B cell (primary cell): ENCODE data around the gene DIO2. TPM values are rescaled to one million over a fixed set of nuclear protein-coding genes. Genes with fewer than 3 reads are reported as not detected.

Source experiments
- ATAC-seq: fragments of 200-7000 bp; cut with Tn5 transposase; one replicate; pipeline ENCODE4 v1.10.0; 2021; ENCODE audit warnings: low read depth, mild to moderate bottlenecking, moderate number of reproducible peaks, moderate library complexity
- CTCF ChIA-PET: fragments of 350-600 bp; sonication (Branson Sonifier 250); formaldehyde crosslinking; loops from one replicate; lab custom pipeline; 2021; ENCODE audit warnings: antibody characterized with exemption, inconsistent platforms; lab: Charles Lee
- POLR2A ChIA-PET: fragments of 350-600 bp; sonication (Branson Sonifier 250); formaldehyde crosslinking; loops from one replicate; lab custom pipeline; 2021; ENCODE audit warnings: antibody characterized with exemption; lab: Charles Lee
- DNase-seq: peaks from one replicate; pipeline ENCODE4 v3.0.0; 2013
- H2AFZ ChIP-seq: 2 replicates; pipeline ENCODE4 v1.6.1; 2012; ENCODE audit warnings: mild to moderate bottlenecking, low read depth, low read length; ENCODE audit not compliant: insufficient read depth, poor library complexity, severe bottlenecking
- H3K27ac ChIP-seq, 2 donors: 1 replicate in 1 of 2; 2 replicates in 1 of 2; pipeline ENCODE4 v1.5.1; 2012 to 2013; ENCODE audit warnings: low read length in 2 of 2, mild to moderate bottlenecking in 2 of 2, moderate library complexity in 1 of 2
- H3K27me3 ChIP-seq, 4 experiments: fragments of 200-600 bp in 1 of 4; sonication (generic) in 1 of 4; replicated peaks in 1 of 4; 1 replicate in 2 of 4; 2 replicates in 2 of 4; pipeline versions ENCODE4 v1.6.1 to v1.7.0; 2013 to 2016; ENCODE audit warnings: low read length in 3 of 4, mild to moderate bottlenecking in 2 of 4, mixed read lengths in 1 of 4, moderate library complexity in 1 of 4; ENCODE audit not compliant: insufficient read depth in 4 of 4, control insufficient read depth in 3 of 4; ENCODE audit errors: control extremely low read depth in 1 of 4
- H3K36me3 ChIP-seq, 2 experiments: replicated peaks in 1 of 2; 1 replicate in 1 of 2; 2 replicates in 1 of 2; pipeline versions ENCODE4 v1.6.1 to v1.7.1; 2013; ENCODE audit warnings: low read length in 1 of 2; ENCODE audit not compliant: insufficient read depth in 2 of 2, control insufficient read depth in 1 of 2; ENCODE audit errors: control extremely low read depth in 1 of 2, extremely low read depth in 1 of 2
- H3K4me1 ChIP-seq, 2 donors: fragments of 200-600 bp in 1 of 2; sonication (generic) in 1 of 2; 1 replicate in 1 of 2; 2 replicates in 1 of 2; pipeline versions ENCODE4 v1.5.1 to v1.6.1; 2013 to 2017; ENCODE audit warnings: low read length in 2 of 2; ENCODE audit not compliant: control insufficient read depth in 2 of 2, insufficient read depth in 2 of 2
- H3K4me2 ChIP-seq: replicated peaks from 2 replicates; pipeline ENCODE3; 2012; ENCODE audit warnings: mild to moderate bottlenecking, low read depth, low read length; ENCODE audit not compliant: poor library complexity, severe bottlenecking
- H3K4me3 ChIP-seq, 5 experiments: fragments of 200-600 bp in 1 of 5; sonication (generic) in 1 of 5; 1 replicate in 3 of 5; 2 replicates in 2 of 5; pipeline versions ENCODE4 v1.5.1 to v1.7.0; 2011 to 2016; ENCODE audit warnings: low read length in 4 of 5, mild to moderate bottlenecking in 4 of 5, low read depth in 2 of 5, control low read depth in 1 of 5, moderate library complexity in 1 of 5; ENCODE audit not compliant: insufficient read depth in 1 of 5; ENCODE audit errors: control extremely low read depth in 1 of 5, extremely low read depth in 1 of 5
- H3K79me2 ChIP-seq: fragments of 200-600 bp; sonication (generic); one replicate; pipeline ENCODE4 v1.6.0; 2016; ENCODE audit warnings: low read length; ENCODE audit not compliant: control insufficient read depth, insufficient read depth
- H3K9ac ChIP-seq: fragments of 200-600 bp; sonication (generic); 2 replicates; pipeline ENCODE4 v1.6.1; 2017; ENCODE audit warnings: mild to moderate bottlenecking, low read length, moderate library complexity
- H3K9me3 ChIP-seq, 3 donors: one replicate each; pipeline versions ENCODE4 v1.6.1 to v1.7.1; 2013; ENCODE audit warnings: low read length in 2 of 3; ENCODE audit not compliant: control insufficient read depth in 2 of 3, insufficient read depth in 1 of 3; ENCODE audit errors: control extremely low read depth in 1 of 3
- H4K20me1 ChIP-seq: 2 replicates; pipeline ENCODE4 v1.6.0; 2012; ENCODE audit warnings: mild to moderate bottlenecking, low read length; ENCODE audit not compliant: insufficient read depth, control insufficient read depth, poor library complexity, severe bottlenecking
- H3K27ac Mint-ChIP-seq: one replicate; pipeline ENCODE4 v1.8.0; 2021; ENCODE audit warnings: mixed read lengths
- H3K27me3 Mint-ChIP-seq: one replicate; pipeline ENCODE4 v1.8.0; 2021; ENCODE audit warnings: mixed read lengths
- H3K4me1 Mint-ChIP-seq: one replicate; pipeline ENCODE4 v1.8.0; 2021; ENCODE audit warnings: mixed read lengths
- H3K4me3 Mint-ChIP-seq: one replicate; pipeline ENCODE4 v1.8.0; 2021; ENCODE audit warnings: mixed read lengths
- H3K9me3 Mint-ChIP-seq: one replicate; pipeline ENCODE4 v1.8.0; 2022; ENCODE audit warnings: mixed read lengths; ENCODE audit not compliant: insufficient read depth
- CTCF ChIP-seq: fragments of 200-600 bp; IDR thresholded peaks from one replicate; pipeline ENCODE4 v1.8.0; 2022; ENCODE audit warnings: antibody characterized with exemption, mild to moderate bottlenecking
- EZH2 ChIP-seq: IDR thresholded peaks from 2 replicates; pipeline ENCODE4 v1.6.1; 2012; ENCODE audit warnings: borderline replicate concordance, low read depth, mild to moderate bottlenecking, moderate library complexity, low read length; ENCODE audit not compliant: insufficient read depth, poor library complexity, severe bottlenecking
- WGBS: methylation state at CpG from one replicate; pipeline ENCODE4 v1.1.5; 2013; ENCODE audit warnings: missing lambda C conversion rate; ENCODE audit not compliant: insufficient coverage; 5-methylcytosine and 5-hydroxymethylcytosine counted together
- intact Hi-C: fragments of 100-400 bp; cut with micrococcal nuclease; formaldehyde crosslinking; loops from one replicate; pipeline ENCODE4 v1.10.0; 2022
- polyA plus RNA-seq: library from polyadenylated mRNA; depleted of rRNA; stranded (reverse); fragments of >200 nt; gene quantifications from 2 replicates; pipeline ENCODE4 v1.2.3, GENCODE V29; 2012
- total RNA-seq, 2 donors: library from RNA; stranded (reverse); fragments of 120-200 nt in 1 of 2; gene quantifications; 1 replicate in 1 of 2; 2 replicates in 1 of 2; pipeline versions ENCODE4 v1.2.3 to v1.2.4, GENCODE V29; 2013 to 2022

The DIO2 gene
- total and polyA plus RNA-seq, 2 donors (not counting 1 experiment from before 2014, with no cell fraction given), result not detected

- Mint-ChIP-seq H3K9me3 (peaks cover 6% of the 10 kb centered on the region), H3K4me1 (no peaks in the 10 kb centered on the region)
- H3K4me2 ChIP-seq, result no peak overlapping the region
These were observed 22.3 kb upstream of the DIO2 start for GRCh38 chr14:80233470-80234089.

DNA sequence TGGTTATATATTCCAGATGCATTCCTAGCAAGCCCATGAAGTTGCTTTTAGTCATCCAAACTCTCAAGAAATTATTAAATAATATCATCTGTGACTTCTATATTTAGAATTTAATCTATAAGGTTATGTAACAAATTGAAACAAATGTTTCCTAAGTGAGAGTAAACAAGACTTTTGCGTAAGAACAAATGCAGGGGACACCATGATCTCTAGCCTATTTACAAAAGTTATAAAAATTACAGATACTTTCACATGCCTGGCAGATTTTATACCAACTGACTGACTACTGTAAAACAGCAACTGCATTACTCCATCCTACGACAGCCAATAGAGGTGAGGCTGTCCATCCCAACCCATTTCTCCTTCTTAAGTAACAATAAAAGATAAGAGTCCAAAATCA is 20.4 kb upstream of the DIO2 start:
- Histone ChIP-seq H3K79me2 (no peaks in the 10 kb centered on the region), H4K20me1 (no peaks in the 10 kb centered on the region), H3K27ac (no peak overlapping the region), H3K4me1 (no peaks in the 10 kb centered on the region), H3K27me3 (no peaks in the 10 kb centered on the region), H3K4me2 (no peak overlapping the region), H3K4me3 (no peak overlapping the region), H2AFZ (no peak overlapping the region), H3K9me3 (peaks cover 0 to 8% (median 2%) of the 10 kb centered on the region in 3 donors), H3K36me3 (no peaks in the 10 kb centered on the region), H3K9ac (no peak overlapping the region)
- intact Hi-C loops, result no loop called here
- no peak for ATAC-seq
- POLR2A ChIA-PET, result no interaction called here
- CTCF ChIA-PET, result no interaction called here
- TF ChIP-seq CTCF (no peak), EZH2 (no peak)
- 89% methylated on average over 1 of the region's 2 CpGs for WGBS
- no peak for DNase-seq
- peaks cover 3% of the 10 kb centered on the region for H3K9me3 Mint-ChIP-seq
- H3K4me1 Mint-ChIP-seq, result no peaks in the 10 kb centered on the region
- no peak overlapping the region for H3K27ac Mint-ChIP-seq
- H3K4me3 Mint-ChIP-seq, result no peak overlapping the region
- no peaks in the 10 kb centered on the region for H3K27me3 Mint-ChIP-seq

More at GRCh38 chr14:80233470-80234089, 22.3 kb upstream of the DIO2 start:
- no peaks in the 10 kb centered on the region for H4K20me1 ChIP-seq
- TF ChIP-seq EZH2 (no peak), CTCF (no peak)
- Mint-ChIP-seq H3K4me3 (no peak overlapping the region), H3K27me3 (no peaks in the 10 kb centered on the region), H3K27ac (no peak overlapping the region)
- CTCF ChIA-PET, result no interaction called here
- H3K9me3 ChIP-seq, result peaks cover 3 to 14% (median 11%) of the 10 kb centered on the region in 3 donors
- ATAC-seq, result no peak
- no CpG with 5 or more reads among the region's 2 CpGs for WGBS
- H2AFZ ChIP-seq, result no peak overlapping the region
- H3K4me1 ChIP-seq, result no peaks in the 10 kb centered on the region
- no peaks in the 10 kb centered on the region for H3K27me3 ChIP-seq
- H3K27ac ChIP-seq, result no peak overlapping the region
- DNase-seq, result no peak
- H3K9ac ChIP-seq, result no peak overlapping the region
- POLR2A ChIA-PET, result no interaction called here
- intact Hi-C loops, result no loop called here
- no peaks in the 10 kb centered on the region for H3K79me2 ChIP-seq
- H3K36me3 ChIP-seq, result no peaks in the 10 kb centered on the region
- no peak overlapping the region for H3K4me3 ChIP-seq
